ENCODE data around the gene PHF14.

DNA sequence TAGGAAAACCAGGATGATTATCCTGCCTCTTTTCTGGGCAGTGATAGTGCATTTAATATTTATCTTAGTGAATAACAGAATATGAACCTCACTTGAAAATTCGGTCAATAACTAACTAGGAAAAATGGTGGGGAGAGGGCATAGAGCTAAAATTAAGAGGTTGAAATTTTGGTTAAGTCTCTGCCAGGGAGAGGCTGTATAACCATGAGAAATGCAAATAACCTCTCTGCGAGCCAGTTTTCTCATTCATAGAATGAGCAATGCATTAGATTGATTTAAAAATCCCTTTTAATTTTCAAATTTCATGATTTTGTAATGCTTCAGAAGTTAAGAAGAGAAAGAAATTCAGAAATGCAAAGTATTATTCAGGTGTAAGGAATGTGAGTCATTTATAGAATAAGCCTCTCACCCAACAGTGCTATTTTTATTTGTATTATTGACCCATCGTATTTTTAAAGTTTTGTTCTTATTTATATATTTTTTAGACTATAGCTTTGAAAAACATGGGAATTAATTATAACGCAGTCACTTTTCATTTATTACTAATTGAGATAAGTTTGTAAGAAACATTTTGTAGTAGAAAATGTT, 104.7 kb downstream of the PHF14 start:
- no peak for TF ChIP-seq POLR2A (IDR thresholded peaks at IDR 0.05)
- TF ChIP-seq, protein P1, sequence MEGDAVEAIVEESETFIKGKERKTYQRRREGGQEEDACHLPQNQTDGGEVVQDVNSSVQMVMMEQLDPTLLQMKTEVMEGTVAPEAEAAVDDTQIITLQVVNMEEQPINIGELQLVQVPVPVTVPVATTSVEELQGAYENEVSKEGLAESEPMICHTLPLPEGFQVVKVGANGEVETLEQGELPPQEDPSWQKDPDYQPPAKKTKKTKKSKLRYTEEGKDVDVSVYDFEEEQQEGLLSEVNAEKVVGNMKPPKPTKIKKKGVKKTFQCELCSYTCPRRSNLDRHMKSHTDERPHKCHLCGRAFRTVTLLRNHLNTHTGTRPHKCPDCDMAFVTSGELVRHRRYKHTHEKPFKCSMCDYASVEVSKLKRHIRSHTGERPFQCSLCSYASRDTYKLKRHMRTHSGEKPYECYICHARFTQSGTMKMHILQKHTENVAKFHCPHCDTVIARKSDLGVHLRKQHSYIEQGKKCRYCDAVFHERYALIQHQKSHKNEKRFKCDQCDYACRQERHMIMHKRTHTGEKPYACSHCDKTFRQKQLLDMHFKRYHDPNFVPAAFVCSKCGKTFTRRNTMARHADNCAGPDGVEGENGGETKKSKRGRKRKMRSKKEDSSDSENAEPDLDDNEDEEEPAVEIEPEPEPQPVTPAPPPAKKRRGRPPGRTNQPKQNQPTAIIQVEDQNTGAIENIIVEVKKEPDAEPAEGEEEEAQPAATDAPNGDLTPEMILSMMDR (IDR thresholded peaks at IDR 0.05), result no peak
- no peak for TF ChIP-seq POLR2AphosphoS5 (IDR thresholded peaks at IDR 0.05)
- no peak for TF ChIP-seq EP300 (IDR thresholded peaks at IDR 0.05)
